NCI-H226 (cell line): ENCODE data around the gene ACSL5.

Source experiments
- DNase-seq: peaks from one replicate; pipeline ENCODE4 v3.0.0-alpha.2; 2015

ACSL5 gene, protein sequence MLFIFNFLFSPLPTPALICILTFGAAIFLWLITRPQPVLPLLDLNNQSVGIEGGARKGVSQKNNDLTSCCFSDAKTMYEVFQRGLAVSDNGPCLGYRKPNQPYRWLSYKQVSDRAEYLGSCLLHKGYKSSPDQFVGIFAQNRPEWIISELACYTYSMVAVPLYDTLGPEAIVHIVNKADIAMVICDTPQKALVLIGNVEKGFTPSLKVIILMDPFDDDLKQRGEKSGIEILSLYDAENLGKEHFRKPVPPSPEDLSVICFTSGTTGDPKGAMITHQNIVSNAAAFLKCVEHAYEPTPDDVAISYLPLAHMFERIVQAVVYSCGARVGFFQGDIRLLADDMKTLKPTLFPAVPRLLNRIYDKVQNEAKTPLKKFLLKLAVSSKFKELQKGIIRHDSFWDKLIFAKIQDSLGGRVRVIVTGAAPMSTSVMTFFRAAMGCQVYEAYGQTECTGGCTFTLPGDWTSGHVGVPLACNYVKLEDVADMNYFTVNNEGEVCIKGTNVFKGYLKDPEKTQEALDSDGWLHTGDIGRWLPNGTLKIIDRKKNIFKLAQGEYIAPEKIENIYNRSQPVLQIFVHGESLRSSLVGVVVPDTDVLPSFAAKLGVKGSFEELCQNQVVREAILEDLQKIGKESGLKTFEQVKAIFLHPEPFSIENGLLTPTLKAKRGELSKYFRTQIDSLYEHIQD

DNA sequence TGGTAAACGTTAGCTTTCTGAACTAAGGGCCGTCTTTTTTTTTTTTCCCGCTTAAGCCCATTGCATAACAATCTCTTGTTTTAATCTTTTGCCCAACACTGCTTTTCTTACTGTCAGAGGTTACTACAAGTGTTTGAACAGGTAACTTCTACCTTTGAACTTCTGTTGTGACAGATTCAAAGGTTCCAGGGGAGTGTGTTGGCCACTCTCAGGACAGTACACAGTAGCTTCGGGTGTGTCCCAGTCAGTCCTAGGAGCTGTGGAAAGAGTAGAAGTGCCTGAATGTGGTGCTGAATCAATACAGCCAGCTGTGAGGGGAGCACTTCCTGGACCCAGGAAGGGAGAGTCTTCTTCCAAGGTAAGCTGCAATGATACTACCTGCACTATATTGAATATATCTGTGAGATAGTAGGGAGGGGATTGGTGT lies at the start of gene ACSL5:
ACSL5 (plus strand) TSS at position 205 of the 427 bp plus-strand sequence. CDS start 20,831 bp downstream, outside the sequence.
- DNase-seq: no peak

DNA sequence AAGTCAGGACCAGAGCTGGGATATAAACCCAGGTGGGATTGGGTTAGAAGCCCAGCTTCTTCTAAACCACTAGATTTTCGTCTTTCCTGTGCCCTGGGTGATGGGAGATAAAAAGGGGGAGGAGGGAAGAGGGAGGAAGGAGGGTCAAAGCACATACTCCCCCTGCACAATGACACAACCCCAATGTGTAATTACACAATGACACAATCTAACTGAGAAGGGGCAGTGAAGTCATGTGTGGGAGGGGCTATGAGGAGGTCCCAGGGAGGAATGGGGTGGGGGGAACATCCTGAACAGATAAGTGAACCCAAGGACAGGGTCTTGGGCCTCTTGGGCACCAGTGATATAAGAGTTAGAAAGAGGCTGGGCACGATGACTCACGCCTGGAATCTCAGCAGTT lies 46.2 kb upstream of the ACSL5 start:
- no peak for DNase-seq

DNA sequence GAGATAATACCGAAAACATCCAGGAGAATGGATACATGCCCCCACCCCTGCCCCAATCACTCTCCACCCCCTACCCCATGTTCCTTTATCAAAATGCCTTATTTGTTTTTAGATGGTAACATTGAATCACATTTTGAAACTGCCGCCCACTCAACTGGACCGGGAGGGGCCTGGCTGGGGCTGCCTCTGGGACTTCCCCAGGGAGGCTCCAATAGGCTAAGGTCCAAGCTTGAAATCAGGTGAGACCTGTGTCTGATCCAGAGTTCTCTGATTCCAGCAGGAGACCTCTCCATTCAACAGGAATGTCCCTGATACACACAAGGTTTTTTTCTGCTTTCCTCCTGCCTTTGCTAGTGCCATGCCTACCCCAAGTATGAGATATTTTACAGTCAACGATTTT lies 43.8 kb upstream of the ACSL5 start:
- DNase-seq: no peak

DNA sequence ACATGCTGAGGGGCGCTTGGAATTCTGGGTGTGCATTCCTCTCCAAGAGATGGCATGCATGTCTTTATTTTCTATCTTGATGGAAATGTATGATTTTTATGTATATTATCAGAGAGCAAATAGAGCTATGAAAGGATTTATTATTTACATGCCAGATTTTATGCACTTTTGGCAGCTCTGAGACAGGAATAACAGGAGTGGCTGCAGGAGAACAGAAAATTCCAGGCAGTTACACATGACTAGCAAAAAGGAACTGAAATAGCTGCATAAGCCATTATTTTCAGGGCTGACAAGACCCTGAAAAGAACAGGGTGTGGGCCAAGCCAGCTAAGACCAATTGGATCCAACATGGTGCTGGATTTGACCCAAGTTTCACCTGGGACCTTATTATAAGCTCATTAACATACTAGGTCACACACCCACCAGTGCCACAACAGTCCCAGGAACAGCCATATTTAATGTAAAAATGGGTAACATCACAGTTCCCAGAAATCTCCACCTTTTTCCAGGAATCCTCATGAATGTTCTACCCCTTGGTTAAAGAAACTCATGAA lies 43.2 kb upstream of the ACSL5 start:
- DNase-seq: no peak

DNA sequence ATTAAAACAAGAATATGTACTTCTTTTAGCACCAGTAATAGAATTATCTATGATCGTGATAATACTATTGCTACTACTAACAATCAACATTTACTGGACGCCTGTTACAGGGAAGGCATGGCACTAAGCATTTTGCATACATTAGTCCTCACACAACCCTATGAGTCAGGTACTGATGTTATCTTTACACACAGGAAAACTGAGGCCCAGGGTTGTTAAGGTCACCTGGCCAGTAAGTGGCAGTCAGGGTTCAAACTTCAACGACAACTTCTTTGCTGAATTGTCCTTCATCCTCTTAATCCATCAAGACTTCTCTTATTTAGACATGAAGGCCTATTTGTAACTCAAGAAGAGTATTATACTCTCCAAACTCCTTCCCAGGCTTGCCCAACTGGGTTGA lies 41.9 kb upstream of the ACSL5 start:
- DNase-seq: no peak

DNA sequence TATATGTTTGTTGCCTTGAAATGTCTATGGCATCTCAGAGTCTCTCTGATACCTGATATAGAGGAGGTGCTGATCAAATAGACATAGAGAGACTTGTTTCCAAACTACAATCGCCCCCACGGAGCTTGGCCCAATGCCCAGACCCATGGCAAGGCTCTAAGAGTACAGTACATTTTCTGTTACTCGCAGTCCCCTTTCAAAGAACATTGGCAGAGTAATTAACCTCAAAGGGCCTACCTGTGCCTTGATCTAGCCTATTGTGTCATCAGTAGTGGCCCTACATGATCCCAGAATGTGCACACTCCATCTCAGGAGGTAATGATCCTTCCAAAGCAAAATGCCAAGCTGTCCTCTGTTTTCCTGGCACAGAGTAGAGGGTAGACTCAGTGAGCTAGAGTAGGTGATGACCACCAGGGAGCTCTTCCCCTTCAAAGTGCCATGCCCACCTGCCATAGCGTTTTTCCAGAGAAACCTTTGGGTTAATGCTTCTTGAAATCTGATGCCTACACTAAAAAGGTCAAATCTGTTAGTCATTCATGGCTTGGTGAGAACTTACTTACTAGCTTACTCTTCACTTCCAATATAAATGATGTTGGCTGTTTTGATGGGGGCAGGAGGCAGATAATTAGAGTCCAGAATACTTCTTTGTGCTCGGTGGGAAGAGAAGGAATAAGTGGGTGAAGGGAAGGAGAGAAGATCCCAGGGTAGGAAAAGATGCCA lies 41.2 kb upstream of the ACSL5 start:
- DNase-seq: no peak

DNA sequence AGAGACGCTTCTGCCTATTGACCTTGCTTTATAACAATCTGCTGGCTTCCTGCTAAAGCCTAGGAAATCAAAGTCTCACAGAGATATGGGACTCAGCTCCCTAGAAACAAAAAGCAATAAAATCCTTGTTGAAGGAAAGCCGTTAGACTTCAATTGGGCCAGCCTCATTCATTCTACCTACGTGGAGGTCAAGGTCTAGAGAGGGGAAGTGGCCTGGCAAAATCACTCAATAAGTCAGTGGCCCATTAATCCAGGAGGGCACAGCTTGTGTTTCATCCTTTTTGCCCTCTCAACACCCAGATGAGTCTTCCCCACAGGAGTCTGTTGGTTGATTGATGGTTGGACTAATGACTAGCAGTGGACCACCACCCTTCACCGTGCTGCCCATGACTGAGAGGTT lies 40.5 kb upstream of the ACSL5 start:
- no peak for DNase-seq

DNA sequence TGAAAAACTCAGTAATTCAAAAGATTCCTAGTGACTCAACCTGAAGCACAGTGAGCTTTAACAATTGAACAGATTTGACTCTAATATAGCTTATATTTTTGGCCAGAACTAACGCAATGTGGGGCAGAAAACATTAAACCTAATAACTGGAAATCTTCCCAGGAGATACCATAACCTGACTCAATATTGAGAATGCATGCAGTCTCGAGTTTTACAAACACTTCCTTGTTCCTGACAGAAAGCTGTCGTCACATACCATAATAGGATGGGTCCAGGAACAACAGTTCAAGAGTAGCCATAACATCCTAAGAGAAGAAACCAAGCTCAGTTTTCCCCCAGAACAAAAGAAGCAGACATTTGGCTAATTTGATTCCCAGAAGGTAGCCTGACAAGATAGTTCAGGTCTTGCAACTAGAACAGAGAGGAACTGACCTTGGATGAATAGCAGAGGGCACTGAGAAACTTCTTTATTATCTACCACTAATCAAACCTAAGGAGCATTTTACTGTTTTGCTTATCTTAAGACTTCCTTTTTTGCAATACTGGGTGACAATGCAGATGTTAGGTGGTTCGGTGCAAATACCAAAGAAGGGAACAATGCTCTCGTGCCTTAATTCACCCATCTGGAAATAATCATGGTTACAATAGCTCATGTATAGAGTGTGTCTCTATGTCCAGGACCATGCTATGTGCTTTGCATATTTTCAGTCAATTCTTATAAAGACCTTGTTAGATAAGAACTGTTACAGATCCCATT lies 38.6 kb upstream of the ACSL5 start:
- DNase-seq: no peak

DNA sequence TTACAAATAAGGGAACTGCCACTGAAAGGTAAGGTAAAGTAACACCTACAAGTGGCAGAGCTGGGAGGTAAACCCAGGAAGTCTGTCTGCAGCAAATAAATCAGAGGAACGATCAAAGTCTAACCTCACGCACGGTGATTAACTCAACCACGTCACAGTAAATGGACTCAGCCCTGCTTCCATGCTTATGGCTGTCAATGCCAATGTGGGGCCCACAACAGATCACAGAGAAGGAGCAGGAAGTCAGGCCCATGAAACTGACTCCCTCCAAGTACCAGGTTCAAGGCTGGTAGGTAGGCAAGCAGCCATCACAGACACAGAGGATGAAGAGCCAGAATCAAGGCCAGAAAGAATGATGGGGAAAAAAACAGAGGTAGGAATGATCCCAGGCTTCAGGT lies 38.0 kb upstream of the ACSL5 start:
- no peak for DNase-seq

DNA sequence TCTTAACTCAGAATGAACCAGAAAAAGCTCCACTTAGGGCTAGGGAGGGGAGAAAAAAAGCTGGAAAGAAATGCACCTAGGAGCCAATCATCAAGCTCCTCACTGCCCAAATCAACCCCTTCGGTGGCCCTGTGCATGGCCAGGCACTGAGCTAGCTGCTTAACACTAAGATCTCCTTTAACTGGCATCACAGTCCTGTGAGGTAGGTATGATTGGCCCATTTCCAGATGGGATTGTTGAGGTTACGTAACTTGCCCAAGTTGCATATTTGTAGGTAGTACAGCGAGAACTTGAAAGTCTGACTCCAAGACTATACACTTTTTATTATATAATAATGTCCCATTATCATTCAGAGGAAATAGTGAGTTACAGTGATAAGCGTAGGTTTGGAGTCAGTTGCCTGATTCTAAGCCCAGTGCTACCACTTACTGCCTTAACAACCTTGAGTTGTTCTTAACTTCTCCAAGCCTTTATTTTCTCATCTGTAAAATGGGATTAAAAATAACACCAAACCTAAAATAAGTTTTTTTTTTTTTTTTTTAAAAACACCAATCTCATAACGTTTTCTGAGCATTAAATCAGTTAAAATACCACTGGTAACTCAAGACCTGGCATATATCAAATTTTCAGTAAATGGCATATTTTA lies 37.2 kb upstream of the ACSL5 start:
- DNase-seq: no peak

DNA sequence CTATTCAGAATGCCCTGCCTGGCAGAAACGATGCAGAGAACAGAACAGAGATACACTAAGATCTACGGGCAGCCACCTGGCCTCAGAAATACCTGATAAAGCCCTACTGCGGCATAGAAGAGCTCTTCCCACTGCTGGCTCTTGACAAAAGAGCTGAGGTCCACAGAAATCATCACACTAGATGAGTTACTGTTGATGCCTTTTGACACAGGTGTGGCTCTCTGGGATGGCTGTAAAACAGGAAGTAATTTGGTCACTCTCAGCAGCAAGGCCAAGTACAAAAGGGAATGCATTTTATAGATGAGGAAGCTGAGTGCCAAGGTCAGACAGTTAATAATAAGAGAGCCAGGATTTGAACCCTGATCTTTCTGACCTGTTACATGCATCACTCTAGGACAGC lies 35.0 kb upstream of the ACSL5 start:
- DNase-seq: no peak

DNA sequence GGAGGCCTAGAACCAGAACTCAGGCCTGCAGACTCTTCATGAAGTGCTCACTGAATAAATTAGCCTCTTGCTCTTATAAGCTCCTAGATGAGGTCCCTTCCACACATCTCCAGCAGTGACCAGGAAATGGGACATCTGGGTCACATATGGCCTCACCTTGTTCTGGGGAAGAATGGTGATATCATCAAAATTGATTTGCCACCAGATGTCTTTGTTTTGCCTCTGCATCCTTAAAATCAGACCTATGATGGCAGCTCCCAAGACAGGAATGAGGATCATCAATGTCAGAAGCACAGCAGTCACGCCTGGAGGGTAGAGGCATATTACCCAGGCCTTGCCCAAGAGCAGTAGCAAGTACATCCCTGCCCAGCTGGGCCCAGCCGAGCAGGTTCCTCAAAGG lies 33.3 kb upstream of the ACSL5 start:
- no peak for DNase-seq

DNA sequence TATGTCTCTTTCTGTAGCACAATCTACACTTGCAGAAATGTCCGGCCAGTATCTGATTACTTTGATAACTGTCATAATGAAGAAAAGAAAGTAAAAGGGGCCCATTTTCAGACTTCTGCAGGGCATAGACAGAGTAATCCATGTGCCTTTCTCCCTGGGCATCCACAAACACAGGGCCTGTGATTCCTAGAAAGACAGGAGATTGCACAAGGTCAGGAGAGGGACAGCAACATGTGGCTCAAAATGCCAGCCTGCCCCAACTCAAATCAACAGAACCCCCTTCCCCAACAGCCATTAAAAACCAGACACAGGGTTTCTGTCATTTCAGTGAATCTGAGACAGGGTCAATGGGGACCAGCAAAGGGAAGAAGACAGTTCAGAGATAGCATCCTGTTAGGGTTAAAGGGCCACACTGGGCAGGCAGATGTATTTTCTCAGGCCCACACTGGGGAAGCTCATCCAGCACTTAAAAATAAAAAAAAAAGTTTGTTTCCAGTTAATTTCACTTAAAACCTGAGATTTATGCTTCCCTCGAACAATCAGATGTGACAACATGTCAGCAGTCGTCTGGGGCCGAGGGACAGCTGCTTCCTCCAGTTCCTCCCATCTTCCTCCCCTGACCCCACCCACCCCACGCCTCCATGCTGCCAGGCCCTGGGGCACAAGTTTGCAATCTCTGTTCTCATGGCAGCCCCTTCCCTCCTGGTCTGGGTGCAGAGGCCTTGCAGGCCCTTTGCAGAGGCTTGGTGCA lies 30.7 kb upstream of the ACSL5 start:
- no peak for DNase-seq

DNA sequence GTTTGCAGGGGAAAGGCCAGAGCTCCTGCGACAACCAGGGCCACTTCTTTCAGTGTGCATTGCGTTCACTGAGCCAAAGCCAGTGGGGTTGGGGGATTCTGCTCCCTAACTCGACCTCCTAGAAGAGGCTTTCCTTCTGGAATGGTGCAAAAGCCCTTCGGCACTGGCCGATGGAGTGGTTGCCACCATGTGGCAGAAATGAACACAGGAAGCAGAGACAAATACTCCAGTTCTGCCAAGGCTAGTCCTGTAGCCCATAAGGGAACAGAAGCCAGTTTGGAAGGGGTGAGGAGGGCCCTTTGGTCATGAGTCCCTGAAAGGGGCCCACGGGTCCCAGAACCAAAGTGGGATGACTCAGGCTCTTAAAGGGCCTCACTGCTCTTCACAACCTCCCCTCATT lies 29.7 kb upstream of the ACSL5 start:
- DNase-seq: no peak

DNA sequence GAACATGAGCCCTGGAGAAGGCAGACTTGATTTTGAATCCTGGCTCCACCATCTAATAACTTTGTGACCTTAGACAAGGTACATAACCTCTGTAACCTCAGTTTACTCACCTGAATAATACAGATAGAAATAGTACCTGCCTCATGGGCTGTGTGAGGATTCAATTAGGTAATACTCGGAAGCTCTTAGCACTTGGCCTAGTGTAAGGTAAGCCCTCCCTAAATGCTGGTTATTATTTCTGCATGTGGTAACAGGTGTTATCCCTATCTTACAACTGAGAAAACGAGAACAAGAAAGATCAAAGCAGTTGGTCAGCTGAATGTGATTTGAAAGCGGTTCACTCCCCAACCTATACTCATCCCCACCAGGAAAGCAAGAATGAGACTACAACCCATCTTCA lies 28.7 kb upstream of the ACSL5 start:
- DNase-seq: no peak

DNA sequence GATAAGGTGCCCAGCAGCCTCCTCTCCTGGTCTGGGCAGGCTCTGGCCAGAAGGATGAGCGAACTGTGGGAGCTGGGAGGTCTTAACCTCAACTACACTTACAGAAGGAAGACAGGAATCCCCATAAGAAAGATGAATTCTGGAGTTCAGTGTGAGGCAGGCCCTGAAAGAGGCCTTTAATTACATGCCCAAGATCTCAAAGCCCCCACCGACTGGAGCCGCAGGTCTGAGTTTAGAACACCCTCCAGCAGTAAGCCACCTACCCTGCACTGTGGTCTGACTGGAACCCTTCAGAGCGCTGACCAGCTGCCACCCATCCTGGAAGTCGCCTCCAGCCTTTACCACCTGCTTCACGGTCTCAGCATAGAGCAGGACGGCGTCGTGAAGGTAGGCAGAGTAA lies 28.2 kb upstream of the ACSL5 start:
- DNase-seq: no peak

DNA sequence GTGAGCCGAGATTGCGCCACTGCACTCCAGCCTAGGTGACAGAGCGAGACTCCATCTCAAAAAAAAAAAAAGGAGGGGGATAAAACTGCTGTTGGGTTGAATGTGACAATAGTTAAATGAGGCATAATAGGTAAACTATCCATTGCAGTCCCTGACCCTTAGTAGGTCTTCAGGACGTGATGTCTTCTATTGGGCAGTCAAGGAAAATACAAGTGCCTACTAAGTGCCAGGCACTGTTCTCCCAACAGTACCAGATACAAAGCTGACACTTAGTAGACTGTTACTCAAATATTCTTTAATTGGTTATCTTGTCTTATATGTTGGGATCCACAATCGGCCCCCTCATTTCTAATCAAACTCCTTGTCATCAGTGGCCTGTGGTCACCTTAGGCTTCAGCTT lies 27.1 kb upstream of the ACSL5 start:
- no peak for DNase-seq

DNA sequence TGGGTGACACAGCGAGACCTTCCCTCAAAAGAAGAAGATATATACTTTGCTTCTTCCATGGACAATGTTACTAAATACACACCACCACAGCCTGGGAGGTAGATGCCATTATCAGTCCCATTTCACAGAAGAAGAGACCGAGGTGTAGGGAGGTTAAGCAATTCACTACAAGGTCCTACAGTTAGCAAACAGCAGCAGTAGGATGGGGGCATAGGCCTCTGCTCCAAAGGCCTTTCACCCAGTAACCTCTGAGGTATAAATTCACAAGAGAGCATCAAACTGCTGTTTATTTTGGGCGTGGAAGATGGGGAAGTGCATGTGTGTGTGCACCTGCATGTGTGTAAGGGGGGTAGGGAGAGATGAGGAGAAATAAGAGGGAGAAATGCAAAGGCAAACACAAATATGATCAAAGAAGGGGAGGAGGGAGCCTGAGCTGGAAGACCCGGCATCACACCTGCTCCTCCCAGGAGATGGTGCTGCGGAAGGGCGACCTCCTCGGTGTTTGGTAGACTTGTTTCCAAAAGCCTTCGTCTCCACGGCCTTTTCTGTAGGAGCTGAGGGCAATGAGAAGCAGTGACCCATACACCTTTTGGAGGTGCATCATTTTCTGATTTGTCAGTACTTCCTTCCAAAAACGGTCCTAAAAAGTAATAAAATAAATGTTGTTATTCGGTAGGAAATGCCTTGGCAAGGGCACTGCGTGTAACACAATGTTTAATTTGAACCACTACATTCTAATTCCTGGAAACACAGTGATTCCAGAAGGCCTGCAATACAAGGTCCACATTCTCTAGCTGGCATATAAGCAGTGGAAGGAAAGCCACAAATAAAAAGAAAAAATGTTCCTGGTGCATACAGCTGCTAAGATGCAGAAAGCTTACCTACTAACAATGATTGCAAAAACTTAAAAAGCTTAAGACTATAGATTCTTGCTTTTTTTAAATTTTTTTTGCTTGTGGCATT lies 25.9 kb upstream of the ACSL5 start:
- DNase-seq: no peak

DNA sequence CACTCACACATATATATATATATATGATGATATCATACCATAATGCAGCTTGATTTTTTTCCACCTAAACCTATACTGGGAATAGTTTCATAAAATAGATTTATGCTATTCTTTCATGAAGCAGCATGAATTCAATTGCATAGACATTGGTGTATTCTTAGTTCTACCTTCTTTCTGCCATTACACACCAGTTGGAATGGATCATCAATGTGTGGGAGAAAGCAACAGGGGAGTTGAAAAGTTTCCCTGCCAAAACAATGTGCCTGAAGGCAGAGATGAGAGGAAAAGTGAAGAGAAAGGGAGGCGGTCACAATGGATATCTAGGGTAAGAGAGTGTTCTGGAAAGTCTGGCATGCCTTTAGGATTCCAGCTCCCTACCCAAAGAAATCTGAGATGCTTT lies 25.2 kb upstream of the ACSL5 start:
- no peak for DNase-seq

DNA sequence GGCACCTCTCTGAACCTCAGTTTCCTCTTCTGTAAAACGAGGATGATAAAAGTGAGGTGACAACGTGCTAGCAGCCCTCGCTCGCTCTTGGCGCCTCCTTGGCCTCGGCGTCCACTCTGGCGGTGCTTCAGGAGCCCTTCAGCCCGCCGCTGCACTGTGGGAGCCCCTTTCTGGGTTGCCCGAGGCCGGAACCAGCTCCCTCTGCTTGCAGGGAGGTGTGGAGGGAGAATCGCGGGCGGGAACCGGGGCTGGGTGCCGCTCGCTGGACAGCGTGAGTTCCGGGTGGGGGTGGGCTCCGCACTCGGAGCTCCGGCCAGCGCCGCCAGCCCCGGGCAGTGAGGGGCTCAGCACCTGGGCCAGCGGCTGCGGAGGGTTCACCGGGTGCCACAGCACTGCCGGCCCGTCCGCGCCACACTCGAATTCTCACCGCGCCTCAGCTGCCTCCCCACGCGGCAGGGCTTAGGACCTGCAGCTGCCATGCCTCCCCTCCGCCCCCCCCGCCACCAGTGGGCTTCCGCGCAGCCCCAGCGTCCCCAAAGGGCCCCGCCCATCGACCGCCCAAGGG lies 24.3 kb upstream of the ACSL5 start:
- DNase-seq: no peak
